Measurements from ENCODE around the gene ZW10.

DNA sequence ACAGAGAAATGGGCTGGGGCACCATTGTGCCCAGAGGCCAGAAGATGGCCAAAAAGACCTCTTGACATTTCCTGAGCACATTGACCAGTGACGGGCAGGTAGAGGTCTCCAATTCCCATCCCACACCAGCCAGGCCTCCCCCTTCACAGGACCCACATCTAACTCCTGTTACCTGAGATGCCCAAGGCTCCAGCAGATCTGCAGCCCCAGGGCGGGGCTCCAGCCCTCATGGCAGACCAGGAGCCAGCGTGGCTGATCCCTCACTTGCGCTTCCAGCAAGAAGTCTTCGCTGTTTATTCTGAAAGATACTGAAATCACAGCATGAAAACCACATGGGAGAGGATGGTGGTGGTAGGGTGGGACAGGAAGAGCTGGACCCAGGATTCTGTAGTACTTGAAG, 76.4 kb downstream of the ZW10 start:
- TF ChIP-seq POLR2A (IDR thresholded peaks at IDR 0.05; ENCODE audit: low read length), result no peak
- no peak for TF ChIP-seq GATA1 (IDR thresholded peaks at IDR 0.05; ENCODE audit: low read depth, low read length)

Data from erythroblast (primary cell).